Inflammatory macrophage treated with lipopolysaccharide for 4 hours (primary cell): ENCODE results near the gene TUBB3.
A peak's percentile ranks its signal among the peaks of the same experiment; 100 is the strongest.
"Not testable (repeated sequence)": the region's sequence is repeated elsewhere in the genome, so short reads cannot be mapped to it uniquely, and the experiment has no call there.

Experiments
- DNase-seq: peaks from one replicate; pipeline ENCODE4 v3.0.0-alpha.2; 2020

TUBB3 gene

DNA sequence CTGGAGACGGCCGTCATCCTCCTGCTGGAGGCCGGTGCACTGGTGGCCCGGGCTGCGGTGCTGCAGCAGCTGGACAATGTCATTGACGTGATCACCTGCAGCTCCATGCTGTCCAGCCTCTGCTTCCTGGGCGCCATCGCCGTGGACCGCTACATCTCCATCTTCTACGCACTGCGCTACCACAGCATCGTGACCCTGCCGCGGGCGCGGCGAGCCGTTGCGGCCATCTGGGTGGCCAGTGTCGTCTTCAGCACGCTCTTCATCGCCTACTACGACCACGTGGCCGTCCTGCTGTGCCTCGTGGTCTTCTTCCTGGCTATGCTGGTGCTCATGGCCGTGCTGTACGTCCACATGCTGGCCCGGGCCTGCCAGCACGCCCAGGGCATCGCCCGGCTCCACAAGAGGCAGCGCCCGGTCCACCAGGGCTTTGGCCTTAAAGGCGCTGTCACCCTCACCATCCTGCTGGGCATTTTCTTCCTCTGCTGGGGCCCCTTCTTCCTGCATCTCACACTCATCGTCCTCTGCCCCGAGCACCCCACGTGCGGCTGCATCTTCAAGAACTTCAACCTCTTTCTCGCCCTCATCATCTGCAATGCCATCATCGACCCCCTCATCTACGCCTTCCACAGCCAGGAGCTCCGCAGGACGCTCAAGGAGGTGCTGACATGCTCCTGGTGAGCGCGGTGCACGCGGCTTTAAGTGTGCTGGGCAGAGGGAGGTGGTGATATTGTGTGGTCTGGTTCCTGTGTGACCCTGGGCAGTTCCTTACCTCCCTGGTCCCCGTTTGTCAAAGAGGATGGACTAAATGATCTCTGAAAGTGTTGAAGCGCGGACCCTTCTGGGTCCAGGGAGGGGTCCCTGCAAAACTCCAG lies 3.4 kb upstream of the TUBB3 start:
- no peak for DNase-seq

DNA sequence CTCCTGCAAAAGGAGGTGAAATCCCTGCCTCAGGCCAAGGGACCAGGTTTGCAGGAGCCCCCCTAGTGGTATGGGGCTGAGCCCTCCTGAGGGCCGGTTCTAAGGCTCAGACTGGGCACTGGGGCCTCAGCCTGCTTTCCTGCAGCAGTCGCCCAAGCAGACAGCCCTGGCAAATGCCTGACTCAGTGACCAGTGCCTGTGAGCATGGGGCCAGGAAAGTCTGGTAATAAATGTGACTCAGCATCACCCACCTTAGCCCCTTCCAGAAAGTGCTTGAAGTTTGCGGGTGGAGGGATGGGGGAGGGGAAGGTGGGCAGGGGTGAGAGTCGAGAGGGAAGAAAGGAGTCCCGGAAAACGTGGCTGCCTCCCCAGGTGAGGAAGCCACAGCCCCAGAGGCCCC lies 2.4 kb upstream of the TUBB3 start:
- no peak for DNase-seq

DNA sequence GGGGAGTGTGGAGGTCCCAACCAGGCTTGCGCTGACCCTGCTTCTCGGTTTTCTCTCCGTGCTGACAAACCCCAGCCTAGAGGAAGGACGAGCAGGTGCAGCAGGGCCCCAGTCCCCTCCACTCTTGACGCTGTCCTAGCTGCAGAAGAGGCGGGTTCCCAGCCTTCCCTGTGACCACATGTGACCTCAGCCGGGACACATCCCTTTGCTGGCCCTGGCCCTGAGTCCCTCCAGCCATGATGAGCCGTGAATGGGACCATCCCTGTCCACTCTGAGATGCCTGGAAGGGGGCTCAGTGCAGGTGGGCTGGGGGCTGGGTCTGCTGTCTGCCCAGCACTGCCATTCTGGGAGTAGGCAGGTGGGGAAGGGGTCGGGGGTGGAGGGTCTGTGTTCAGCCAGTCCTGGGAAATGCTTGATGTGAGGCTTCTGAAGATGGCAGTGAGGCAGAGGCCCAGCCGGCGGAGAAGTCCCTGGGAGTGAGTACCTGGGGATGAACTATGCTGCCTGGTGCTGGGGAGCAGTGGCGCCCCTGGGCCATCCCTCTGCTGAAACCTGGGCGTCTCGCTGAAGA lies 1.9 kb upstream of the TUBB3 start:
- no peak for DNase-seq

DNA sequence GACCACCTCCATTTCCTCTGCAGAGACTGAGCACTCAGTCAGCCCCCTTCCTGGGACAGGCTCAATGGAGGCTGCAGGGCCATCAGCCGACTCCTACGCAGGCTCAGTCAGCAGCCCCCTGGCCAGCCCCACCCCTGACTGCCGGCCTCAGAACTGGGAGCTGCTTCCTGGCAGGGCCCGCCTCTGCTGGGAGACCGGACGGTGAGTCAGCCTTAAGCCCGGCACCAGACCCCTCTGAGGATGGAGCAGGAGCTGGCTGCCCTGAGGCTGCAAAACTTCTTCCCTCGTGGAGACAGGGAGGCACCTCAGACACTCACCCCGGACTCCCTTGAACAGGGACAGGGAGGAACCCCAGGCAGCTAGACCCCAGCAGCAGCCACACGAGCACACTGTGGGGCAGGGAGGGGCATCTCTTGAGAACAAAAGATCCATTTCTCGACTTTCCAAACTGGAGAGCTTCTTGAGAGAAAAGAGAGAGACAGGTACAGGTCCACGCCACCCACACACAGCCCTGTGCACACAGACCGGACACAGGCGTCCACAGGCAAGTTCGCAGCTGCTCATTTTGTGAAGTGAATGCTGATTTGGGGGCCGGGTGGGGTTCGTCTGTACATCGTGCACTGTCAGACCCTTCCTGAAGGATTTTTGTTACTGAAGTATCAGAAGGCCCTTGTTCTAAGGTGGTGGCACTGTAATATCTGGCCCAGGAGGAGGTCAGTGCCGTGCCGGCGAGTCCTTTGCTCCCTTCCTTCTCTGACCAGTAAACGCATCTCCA lies 1.3 kb upstream of the TUBB3 start:
- peak; percentile 70 for DNase-seq

DNA sequence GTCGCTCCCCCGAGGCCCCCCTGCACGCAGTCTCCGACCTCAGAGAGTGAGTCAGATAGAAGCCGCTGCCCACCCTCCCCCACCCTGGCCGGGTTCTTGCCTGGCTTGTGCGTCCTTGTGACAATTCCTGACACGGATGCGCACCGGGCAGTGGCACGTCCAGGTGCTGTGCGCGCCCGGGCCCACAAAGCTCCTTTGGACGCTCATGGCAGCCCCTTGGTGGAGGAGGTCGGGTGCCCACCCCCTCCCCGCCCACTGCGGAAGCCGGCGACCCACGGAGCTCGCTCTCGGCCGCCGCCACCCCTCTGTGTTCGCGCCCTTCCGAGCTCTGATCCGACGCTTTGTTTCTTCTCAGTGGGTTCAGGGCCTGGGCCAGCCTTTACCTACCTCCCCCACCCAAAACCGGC lies 662 bp upstream of the TUBB3 start:
- peak; percentile 39 for DNase-seq

DNA sequence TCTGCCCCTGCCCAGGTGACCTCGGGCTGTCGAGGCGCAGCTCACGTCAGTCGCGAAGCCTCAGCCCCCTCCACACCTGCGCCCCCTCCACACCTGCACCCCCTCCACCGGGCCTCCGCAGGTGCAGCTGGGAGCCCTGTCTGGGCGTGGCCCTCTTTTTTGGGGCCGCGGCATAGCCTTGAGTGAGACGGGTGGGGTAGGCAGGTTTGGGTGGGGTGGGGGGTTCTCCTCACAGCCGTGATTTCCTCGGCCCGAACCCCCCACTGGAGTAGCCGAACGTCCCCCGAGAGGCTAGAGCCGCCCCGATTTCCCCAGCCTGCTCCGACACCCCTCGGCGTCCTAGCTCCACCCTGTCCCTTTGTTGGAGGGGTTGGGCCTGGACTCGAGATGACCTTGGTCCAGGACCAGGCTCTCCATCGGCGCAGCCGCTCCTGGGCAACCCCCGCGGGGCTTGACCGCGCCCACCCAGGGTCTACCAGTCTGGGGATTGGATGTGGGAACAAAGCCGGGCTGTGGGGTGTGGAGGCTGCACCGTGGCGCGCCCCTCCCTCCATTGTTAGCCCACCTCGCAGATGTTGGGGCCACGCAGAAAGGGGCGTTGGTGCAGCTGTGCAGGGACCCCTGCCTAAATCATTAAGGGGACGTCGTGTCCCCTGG lies 626 bp downstream of the TUBB3 start:
- no peak for DNase-seq

DNA sequence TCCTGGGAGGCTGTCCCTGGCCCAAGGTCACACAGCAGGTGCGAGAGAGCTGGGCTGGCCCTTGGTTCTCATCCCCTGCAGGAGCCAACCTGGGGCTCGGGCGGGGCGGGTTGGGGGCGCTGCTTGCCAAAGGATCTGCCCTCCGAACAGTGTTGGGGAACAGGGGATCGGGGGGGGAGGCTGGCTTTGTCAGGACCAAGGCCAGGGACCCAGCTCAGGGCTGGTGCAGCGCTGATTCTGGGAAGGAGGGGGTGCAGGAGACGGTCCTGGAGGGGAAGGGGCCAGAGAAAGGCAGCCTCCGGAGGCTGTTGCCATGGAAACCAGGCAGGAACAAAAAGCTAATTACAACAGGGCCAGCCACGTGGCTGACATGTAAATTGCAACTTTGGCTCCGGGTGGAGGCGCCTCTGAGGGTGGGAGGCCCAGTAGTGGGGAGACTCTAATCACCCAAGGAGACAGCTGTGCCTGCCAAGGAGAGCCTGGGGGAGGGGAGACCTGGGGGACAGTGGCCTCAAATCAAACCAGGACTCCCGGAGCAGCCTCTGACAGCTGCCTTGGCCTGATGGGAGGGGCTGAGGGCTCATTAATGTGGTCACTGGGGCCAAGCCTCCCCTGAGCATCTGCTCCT lies 1.3 kb downstream of the TUBB3 start:
- DNase-seq: peak; percentile 21

DNA sequence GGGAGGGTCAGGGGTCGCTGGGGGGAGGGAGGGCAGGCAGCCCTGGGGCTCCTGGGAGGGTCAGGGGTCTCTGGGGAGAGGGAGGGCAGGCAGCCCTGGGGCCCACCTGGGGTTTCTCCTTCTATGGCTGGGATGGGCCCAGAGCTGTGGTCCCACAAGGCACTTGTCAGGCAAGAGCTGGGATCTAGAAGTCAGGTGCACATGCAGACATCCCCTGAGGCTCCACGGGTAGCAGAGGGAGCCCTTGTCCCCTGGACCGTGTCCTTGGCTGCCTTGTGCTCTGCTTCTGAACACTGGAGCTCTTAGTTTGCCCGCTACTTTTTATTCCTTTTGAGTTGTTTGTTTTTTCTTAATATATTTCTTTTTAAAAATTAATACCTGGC lies 1.8 kb downstream of the TUBB3 start:
- no peak for DNase-seq

DNA sequence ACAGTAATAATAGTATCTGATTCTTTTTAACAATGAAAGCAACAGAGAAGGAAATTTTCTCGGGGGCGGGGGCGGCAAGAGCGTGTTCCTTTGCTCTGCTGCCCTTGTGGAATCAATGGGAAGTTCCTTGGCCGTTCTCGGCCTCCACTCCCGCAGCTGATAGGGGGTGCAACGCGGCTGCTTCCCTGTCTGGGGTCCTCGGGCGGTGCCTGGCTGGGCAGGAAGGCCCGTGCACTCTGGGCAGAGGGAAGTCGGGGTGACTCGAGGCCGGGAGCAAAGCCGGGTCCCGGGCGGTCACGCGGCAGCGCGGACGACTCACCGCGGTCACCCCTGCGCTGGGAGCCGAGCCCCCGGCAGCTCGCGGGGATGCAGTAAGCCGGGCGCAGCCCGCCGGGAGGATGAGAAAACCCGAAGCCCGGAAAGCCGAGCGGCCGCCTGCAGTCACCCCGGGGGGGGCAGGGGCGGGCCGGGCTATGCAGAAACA lies 2.5 kb downstream of the TUBB3 start:
- DNase-seq: peak; percentile 23

DNA sequence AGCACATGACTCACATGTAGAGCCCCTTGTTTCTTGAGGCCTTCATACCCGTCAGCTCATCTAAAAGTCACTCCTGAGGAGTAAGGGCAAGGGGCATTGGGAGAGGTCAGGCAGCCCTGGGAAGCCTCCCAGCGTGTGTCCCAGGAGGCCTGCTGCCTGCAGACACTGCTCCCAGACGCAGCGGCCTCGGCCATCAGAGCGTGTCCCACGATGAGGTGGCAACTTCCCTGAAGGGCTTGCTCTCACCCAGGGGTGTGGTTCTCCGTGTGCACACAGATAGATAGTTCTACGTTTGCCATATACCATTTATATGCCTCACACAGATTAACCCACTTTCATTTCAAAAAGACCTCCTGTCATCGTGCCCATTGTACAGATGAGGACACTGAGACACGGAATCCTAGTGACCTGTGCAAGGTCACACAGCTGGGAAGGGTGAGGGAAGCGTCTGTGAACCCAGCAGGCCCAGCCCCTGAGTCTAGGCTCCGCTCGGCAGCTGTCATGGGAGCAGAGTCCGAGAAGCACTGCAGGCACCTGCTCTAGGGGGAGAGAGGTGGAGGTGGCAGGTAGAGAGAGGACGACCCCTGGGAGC lies 8.3 kb downstream of the TUBB3 start:
- no peak for DNase-seq

DNA sequence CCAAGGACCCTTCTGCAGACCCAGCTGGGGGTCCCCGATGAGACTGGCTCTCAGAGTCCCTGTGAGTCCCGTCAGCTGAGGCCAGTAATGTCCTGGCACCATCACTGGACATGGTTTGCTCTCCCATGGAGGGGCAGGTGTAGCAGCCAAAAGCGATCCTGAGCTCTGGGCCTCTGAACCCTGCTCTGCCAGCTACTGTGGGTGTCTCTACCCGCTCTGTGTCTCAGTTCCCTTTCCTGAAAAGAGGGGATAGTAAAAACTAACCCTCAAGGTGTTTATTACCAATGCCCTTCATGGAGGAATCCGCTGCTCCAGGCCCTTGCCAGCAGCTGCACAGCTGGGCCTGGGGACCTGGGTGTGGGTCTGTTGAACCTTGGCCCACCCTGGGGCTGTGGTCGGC lies 8.8 kb downstream of the TUBB3 start:
- DNase-seq: no peak

DNA sequence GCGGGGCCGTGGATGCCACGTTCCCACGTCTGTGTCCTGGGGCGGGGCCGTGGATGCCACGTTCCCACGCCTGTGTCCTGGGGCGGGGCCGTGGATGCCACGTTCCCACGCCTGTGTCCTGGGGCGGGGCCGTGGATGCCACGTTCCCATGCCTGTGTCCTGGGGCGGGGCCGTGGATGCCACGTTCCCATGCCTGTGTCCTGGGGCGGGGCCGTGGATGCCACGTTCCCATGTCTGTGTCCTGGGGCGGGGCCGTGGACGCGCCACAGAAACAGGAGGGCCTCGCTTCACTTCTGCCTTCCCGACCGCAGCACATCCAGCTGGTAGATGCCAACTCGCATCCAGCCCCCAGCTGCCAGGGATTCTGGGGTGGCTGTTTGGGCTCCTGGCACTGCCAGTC lies 10.9 kb downstream of the TUBB3 start:
- DNase-seq: not testable (repeated sequence)

DNA sequence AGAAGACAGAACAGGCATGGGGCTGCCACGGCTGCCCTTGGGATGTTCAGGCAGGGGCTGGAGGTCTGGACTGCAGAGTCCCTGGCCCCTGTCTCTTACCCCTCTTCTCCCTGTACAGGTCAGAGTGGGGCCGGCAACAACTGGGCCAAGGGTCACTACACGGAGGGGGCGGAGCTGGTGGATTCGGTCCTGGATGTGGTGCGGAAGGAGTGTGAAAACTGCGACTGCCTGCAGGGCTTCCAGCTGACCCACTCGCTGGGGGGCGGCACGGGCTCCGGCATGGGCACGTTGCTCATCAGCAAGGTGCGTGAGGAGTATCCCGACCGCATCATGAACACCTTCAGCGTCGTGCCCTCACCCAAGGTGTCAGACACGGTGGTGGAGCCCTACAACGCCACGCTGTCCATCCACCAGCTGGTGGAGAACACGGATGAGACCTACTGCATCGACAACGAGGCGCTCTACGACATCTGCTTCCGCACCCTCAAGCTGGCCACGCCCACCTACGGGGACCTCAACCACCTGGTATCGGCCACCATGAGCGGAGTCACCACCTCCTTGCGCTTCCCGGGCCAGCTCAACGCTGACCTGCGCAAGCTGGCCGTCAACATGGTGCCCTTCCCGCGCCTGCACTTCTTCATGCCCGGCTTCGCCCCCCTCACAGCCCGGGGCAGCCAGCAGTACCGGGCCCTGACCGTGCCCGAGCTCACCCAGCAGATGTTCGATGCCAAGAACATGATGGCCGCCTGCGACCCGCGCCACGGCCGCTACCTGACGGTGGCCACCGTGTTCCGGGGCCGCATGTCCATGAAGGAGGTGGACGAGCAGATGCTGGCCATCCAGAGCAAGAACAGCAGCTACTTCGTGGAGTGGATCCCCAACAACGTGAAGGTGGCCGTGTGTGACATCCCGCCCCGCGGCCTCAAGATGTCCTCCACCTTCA lies 11.7 kb downstream of the TUBB3 start:
- DNase-seq: no peak

DNA sequence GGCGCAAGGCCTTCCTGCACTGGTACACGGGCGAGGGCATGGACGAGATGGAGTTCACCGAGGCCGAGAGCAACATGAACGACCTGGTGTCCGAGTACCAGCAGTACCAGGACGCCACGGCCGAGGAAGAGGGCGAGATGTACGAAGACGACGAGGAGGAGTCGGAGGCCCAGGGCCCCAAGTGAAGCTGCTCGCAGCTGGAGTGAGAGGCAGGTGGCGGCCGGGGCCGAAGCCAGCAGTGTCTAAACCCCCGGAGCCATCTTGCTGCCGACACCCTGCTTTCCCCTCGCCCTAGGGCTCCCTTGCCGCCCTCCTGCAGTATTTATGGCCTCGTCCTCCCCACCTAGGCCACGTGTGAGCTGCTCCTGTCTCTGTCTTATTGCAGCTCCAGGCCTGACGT lies 12.5 kb downstream of the TUBB3 start:
- not testable (repeated sequence) for DNase-seq

DNA sequence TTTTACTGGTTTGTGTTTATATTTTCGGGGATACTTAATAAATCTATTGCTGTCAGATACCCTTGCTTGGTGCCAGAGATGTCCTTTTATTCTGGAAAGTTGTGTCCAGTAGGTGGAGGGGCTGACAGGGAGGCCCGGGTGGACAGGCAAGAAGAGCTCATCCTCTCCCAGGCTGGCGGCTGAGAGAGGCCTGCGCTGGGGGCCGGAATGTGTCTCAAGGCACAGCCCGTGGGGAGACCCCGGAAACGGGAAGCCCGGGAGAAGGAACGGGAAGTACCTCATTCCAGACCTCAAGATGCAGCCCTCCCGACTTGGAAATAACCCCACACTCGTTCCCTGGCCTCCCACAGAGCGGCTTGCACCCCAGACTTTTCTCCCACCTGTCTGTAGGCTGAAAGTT lies 12.9 kb downstream of the TUBB3 start:
- no peak for DNase-seq

DNA sequence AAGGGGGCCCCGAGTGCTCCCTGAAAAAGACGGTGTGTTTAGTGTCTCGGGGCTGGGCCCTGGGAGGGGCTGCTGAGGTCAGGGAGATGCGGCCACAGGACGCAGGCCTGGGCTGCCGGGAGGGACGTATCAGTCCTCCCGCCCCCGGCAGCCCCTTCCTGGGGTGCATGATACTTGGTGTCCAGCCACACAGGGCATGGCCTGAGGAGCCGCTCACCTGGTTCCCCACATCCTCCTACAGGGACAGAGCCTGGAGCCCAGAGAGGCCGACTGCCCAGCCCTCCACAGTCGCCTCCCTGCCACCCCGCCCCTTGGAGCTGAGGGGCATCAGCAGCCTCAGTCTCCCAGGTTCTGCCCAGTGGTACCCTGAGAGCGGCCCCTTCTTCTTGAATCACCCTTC lies 13.4 kb downstream of the TUBB3 start:
- no peak for DNase-seq

DNA sequence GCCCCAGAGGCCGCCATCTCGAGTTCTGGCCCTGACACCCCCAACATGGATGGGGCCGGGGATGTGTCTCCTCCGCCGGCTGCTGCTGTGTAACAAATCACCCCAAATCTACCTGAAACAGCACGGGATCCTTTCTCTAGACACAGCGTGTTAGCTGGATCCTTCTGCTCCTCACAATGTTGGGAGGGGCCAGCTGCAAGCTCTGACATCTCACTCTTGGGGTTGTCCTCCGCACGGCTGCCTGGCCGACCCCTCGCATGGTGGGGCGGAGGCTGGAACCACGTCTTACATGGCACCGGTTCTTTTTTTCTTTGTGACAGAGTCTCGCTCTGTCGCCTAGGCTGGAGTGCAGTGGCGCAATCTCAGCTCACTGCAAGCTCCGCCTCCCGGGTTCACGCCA lies 13.8 kb downstream of the TUBB3 start:
- no peak for DNase-seq

DNA sequence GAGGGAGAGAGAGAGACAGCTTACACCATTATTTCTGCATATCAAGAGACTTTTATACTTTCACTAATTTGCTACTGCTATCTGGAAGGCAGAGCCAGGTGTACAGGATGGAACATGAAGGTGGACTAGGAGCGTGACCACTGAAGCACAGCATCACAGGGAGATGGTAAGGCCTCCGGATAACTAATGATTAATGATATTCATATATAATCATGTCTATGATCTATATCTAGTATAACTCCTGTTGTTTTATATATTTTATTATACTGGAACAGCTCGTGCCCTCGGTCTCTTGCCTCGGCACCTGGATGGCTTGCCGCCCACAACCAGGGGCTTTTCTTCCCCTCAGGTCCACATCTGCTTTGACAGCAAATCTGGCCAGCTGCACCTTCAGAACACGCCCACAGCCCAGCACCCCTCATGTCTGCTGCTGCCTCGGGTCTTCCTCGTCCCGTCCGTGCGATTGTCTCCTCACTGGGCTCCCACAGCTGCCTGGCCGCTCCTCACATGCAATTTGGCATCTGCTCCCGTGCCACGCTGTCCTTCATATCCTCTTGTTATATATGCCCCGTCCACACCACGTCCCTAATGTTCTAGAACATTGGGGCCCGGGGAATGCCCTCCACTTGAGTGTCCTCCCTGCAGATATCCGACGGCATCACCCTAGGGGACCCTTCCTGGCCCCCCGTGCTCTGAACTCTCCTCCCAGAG lies 15.2 kb downstream of the TUBB3 start:
- DNase-seq: no peak

DNA sequence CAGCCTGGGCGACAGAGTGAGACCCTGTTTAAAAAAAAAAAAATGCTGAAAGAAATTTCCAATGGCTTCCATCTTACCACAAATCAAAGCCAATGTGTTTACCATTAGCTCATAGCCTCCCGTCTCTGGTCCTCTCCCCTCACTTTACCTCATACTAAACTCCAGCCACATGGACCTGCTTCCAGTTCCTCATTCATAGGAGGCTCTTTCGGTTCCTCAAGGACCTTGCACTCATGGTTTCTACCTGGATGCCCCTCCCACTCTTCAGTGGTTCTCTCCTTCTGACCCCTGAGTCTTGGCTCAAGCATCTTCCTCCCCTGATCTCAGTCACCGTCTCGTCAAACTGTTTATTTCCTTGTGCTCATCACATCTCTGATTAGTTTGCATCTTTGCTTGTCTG lies 21.6 kb downstream of the TUBB3 start:
- no peak for DNase-seq

DNA sequence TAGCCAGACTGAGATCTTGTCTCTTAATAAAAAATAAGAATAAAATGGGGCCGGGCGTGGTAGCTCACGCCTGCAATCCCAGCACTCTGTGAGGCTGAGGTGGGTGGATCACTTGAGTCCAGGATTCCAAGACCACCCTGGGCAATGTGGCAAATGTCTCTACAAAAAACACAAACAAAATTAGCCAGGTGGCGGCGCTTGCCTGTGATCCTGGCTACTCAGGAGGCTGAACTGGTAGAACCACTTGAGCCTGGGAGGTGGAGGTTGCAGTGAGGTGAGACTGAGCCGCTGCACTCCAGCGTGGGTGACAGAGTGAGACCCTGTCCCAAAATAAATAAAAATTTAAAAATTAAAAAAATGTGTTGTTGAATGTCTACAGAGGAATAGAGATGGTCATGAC lies 22.5 kb downstream of the TUBB3 start:
- DNase-seq: no peak

DNA sequence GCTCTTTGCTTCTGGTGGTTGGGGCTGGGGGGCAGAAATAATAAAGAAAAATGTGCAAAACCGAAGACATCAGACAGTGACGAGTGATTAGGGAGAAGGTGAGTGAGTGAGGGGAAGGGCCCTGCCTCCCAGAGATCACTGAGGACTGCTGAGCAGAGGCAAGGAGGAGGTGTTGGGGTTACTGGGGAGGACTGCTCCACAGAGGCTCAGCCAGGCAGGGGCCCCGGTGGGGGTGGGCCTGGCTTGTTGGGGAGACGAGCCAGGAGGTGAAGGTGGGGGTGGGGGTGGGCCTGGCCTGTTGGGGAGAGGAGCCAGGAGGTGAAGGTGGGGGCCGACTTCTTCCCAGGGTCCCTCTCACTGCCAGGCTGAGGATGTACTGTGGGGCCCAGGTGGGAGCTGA lies 23.4 kb downstream of the TUBB3 start:
- DNase-seq: no peak
